GM20431 (cell line): ENCODE measurements around the gene EFS.

Source experiments
- in situ Hi-C: fragments of 300-500 bp; cut with MseI, MboI; formaldehyde crosslinking; loops from one replicate; pipeline ENCODE4 v1.15.0; 2020; ENCODE audit warnings: low sequenced_read_pairs; ENCODE audit not compliant: unreplicated experiment

EFS gene, protein sequence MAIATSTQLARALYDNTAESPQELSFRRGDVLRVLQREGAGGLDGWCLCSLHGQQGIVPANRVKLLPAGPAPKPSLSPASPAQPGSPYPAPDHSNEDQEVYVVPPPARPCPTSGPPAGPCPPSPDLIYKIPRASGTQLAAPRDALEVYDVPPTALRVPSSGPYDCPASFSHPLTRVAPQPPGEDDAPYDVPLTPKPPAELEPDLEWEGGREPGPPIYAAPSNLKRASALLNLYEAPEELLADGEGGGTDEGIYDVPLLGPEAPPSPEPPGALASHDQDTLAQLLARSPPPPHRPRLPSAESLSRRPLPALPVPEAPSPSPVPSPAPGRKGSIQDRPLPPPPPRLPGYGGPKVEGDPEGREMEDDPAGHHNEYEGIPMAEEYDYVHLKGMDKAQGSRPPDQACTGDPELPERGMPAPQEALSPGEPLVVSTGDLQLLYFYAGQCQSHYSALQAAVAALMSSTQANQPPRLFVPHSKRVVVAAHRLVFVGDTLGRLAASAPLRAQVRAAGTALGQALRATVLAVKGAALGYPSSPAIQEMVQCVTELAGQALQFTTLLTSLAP

DNA sequence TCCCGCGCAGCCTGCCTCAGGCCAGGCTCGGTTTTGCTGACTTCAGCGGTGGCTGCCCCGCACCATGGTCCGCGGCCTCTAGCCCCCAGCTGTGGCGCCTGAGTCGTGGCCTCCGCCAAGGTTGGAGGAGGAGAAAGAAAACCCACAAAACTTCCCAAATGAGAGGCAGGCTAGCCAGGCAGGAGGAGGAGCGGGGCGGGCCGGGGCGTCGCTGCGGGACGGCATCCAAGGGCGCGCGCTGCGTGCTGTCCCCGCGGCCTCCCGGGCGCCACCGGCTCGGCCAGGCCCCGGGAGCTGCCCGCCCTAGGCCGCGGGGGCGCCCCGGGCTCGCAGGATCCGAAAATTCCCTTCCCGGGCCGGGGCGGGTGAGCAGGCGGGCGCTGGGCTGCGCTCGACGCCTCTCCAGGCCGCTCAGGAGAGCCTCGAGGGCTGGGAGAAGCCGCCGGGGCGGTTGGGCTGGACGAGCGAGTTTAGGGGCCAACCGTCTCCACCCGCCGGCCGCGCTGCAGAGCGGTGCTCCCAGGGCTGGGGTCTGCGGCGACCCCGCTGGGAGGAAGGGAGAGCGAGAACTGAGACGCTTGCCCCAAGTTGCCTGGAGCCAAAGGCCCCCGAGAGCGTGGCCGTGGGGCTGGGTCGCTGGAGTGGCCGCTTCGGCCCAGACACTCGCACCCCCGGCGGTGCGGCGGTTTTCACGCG lies at the start of gene EFS:
Gene EFS (minus strand): TSS at position 137 of the 696 bp plus-strand sequence. CDS start 147 bp downstream, outside the sequence.
- in situ Hi-C loops: no loop called here

DNA sequence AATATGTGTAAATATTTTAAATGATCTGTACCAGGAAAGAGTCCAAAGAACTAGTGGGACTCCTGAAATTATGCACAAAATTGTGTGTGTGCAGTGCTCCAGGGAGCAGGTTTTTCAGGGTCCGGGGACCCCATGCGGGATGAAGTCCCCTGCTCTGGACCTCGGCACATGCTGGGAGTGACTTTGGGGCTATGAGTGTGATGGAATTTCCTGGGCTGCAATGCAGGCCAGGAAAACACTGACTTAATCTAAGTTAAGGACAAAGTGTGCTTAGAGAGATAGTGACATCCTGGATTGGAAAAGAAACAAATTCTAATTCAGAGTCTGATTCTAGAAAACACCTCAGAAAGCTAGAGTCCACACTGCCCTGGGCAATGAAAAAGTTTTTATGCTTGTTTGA lies 49.3 kb upstream of the EFS start:
- in situ Hi-C loops: no loop called here

GRCh38 chr14:23413681-23414080 lies 48.7 kb upstream of the EFS start:
- in situ Hi-C loops: no loop called here

- in situ Hi-C loops: no loop called here
Observed at GRCh38 chr14:23411563-23412525, 46.9 kb upstream of the EFS start.

DNA sequence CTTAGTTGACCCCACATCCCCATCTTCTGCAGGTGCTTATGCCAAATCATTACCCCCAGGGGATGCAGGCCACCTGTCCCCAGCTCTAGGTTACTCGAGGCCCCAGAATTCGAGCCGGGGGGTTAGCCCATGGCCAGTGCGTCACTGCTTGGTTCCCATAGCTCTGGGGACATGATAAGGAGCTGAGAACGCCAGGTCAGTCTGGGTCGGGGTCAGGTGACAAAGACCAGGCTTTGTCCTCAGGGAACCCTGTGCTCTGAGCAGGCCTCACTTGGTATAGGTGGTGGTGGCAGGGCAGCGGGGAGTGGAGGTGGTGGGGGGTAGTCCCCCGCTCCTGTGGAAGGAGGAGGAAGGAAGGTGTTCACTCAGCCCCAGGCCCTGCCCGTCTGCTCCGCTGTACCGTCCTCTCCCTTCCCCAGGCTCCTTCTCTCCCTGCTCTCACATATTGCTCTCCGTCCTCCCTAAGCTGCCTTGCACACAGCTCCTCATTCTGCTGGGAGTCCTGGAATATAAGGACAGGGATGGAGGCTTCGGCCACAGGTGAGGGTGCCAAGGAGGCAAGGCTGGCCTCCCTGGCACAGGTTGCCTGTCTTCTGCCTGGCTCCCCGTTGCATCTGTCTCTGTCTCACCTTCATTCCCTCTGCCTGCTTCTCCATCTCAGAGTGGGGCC lies 45.1 kb upstream of the EFS start:
- in situ Hi-C loops: no loop called here

- in situ Hi-C loops: no loop called here
Observed at GRCh38 chr14:23409475-23409874, 44.5 kb upstream of the EFS start.

DNA sequence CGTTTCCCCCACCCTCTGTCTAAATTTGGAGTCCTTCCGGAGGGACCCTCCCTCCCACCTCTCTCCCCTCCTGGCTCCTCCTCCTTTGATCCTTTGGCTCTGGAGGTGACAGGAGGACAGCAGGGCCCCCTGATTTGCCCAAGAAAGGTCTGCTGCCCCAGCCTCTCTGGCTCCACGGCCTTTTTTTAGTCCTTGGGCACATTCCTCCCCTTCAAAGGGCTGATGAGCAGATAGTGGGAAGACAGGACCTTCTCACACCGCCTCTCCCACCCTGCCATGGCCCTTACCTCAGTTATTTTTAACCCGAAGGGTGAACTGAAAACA lies 43.3 kb upstream of the EFS start:
- in situ Hi-C loops: no loop called here

GRCh38 chr14:23407516-23408306 lies 42.7 kb upstream of the EFS start, which contains the start of gene MYH6:
Gene MYH6, minus strand, starts transcription at chr14:23408273. Its CDS starts 1,050 bp downstream, at chr14:23407223.
- in situ Hi-C loops: no loop called here

DNA sequence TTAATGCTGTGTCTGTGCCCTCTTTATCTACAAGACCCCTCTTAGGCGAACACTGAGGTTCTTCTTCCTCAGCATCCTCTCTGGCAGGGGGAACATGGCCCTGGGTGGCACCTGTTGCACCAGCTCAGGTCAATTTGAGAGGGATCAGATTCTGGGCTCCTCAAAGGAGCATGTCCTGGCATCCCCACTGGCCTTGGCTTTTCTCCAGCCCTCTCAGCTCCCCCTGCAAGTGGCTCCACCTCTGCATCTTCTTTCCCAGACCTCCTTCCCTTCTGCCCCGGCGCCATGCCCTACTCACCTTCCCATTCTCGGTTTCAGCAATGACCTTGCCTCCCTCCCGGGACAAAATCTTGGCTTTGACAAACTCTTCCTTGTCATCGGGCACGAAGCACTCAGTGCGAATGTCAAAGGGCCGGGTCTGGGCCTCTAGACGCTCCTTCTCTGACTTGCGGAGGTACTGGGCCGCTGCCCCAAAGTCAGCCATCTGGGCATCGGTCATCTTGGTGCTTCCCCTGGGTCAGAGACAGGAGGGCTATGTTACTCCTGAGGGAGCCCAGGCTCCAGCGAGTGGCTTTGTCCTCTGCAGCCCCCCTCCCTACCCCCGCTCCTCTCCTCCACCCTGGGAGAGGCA lies 41.9 kb upstream of the EFS start:
- in situ Hi-C loops: no loop called here

DNA sequence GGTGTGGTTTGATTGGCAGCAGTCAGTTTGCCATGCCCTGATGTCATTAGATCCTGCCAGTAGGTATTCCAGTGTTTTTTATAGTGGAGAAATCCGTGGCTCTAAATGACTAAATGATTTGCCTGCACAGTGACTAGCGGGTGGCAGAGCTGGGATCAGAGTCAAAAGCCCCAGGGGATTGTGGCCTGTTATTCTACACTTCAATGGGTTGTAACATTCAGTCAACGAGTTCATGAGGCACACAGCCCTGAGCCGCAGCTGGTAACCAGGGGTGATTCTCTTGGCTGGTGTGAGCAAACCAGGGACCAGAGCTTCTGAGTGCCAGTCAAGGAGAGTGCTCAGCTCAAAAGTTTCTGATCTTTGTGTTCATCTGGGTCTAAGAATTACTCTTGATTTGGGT lies 41.3 kb upstream of the EFS start:
- in situ Hi-C loops: no loop called here

GRCh38 chr14:23405516-23406025 lies 40.6 kb upstream of the EFS start:
- in situ Hi-C loops: no loop called here

GRCh38 chr14:23405096-23405495 lies 40.1 kb upstream of the EFS start:
- in situ Hi-C loops: no loop called here

- in situ Hi-C loops: no loop called here
Observed at GRCh38 chr14:23404331-23404900, 39.4 kb upstream of the EFS start.

- in situ Hi-C loops: no loop called here
Observed at GRCh38 chr14:23403908-23404307, 38.9 kb upstream of the EFS start.

DNA sequence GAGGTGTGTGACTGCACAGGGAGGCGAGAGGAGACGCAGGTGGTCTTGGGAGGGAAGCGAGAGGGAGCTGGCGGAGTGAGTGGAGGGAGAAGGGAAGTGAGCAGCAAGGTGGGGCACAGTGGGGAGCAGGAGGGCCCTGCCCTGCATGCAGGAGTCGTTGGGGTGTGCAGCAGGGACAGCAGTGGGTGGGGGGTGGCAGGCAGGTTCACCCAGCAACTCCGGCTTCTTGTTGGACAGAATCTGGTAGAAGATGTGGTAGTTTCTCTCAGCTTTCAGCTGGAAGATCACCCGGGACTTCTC lies 38.1 kb upstream of the EFS start:
- in situ Hi-C loops: no loop called here

DNA sequence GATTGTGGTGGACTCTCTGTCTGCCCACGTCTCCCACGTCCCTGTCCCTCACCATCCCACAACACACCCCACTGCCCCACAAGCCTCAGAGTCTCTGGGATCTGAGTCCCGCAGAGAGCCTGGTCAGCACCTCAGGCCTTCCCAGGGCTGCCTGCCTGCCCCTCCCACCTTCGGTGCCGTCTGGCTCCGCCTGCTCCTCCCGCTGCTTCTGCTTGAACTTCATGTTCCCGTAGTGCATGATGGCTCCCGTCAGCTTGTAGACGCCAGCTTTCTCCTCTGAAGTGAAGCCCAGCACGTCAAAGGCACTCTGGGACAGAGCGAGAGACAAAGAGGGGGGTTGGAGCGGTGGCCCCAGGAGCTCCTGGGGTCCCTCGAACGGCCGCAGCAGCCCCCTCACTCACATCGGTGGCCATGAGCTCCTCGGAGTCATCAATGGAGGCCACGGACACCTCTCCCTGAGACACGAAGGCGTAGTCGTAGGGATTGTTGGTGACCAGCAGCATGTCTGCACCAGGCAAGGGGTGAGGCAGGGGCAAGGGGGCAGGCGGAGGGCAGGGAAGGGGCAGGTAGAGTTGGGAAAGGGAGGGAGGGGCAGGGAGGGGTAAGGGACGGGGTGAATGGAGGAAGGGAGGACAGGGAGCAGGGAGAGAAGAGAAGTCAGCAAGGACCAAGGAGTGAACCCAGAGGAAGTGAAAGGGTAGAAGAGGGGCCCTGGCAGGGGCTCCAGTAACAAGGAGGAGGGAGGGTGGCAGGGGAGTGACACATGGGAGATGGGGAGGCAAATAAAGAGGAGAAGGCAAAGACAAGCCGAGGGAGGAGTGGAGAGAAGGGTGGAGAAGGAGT lies 37.5 kb upstream of the EFS start:
- in situ Hi-C loops: no loop called here

DNA sequence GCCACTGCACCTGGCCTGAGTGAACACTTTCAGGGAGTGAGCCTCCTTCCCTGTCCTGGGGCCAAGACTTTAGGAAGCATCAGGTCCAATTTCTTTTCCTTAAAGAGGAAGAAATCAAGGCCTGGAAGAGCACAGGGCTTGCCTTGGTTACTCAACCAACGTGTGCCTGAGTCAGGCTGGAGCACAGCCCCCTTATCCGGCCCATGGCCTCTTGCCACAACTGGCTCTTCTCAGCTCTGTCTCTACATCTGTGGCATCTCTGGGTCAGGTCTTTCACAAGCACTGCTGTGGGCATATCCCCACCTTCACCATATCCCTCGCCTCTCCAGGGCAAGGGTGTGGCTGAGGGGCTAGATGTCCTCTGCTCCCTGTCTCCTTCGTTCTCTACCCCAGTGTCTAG lies 36.3 kb upstream of the EFS start:
- in situ Hi-C loops: no loop called here
